HCT116 (cell line): ENCODE results near the gene TMEM86A. TPM values are rescaled to one million over a fixed set of nuclear protein-coding genes. Genes with fewer than 3 reads are reported as not detected.

ENCODE experiments used
- ATAC-seq: fragments of 200-7000 bp; cut with Tn5 transposase; 2 replicates; pipeline ENCODE4 v1.9.1; 2020; ENCODE audit warnings: mild to moderate bottlenecking, moderate library complexity
- BruUV-seq: library from RNA; stranded (reverse); fragments of 400-500 nt; replicated peaks from 2 replicates; lab custom pipeline; 2021; lab: Mats Ljungman, UMichigan
- CTCF ChIA-PET: fragments of 300-600 bp; sonication (Branson Sonifier 250); formaldehyde crosslinking; loops from one replicate; lab custom pipeline; 2021; ENCODE audit warnings: antibody characterized with exemption; lab: Charles Lee
- POLR2A ChIA-PET: fragments of 300-600, 350-600 bp; sonication (Branson Sonifier 250); formaldehyde crosslinking; loops from one replicate; lab custom pipeline; 2021; ENCODE audit warnings: antibody characterized with exemption; lab: Charles Lee
- RAD21 ChIA-PET, 2 experiments: fragments of 300-600 bp; sonication (Branson Sonifier 250); formaldehyde crosslinking; loops; one replicate each; lab custom pipeline; 2023; ENCODE audit warnings: low total read pairs in 2 of 2; ENCODE audit not compliant: uncharacterized antibody in 2 of 2, unreplicated experiment in 2 of 2, low non-redundant PET in 1 of 2; lab: Charles Lee
- DNase-seq: peaks from one replicate; pipeline ENCODE4 v3.0.0-alpha.2; 2010; ENCODE audit warnings: low read depth, low spot score
- H2AFZ ChIP-seq: fragments of 200-600 bp; shearing (Covaris generic), sonication (generic); 2 replicates; pipeline ENCODE4 v1.6.1; 2017; ENCODE audit warnings: low read depth, mixed run types, mixed read lengths, antibody characterized with exemption, low read length; ENCODE audit not compliant: poor library complexity, severe bottlenecking
- H3K27ac ChIP-seq: 2 replicates; pipeline ENCODE4 v1.5.1; 2012; ENCODE audit warnings: low read depth, low read length
- H3K27me3 ChIP-seq: fragments of 200-600 bp; sonication (generic); 2 replicates; pipeline ENCODE4 v1.6.1; 2016; ENCODE audit warnings: mixed run types, low read length, mixed read lengths; ENCODE audit not compliant: insufficient read depth
- H3K36me3 ChIP-seq, 2 experiments: fragments of 200-500 bp in 1 of 2; fragments of 200-600 bp in 1 of 2; sonication (Bioruptor generic) in 1 of 2; sonication (generic) in 1 of 2; 2 replicates each; pipeline versions ENCODE4 v1.5.1 to v1.6.1; 2014 to 2016; ENCODE audit warnings: low read length in 2 of 2, inconsistent platforms in 1 of 2, mixed read lengths in 1 of 2, mixed run types in 1 of 2; ENCODE audit not compliant: insufficient read depth in 2 of 2, control insufficient read depth in 1 of 2
- H3K4me1 ChIP-seq, 2 experiments: fragments of 200-600 bp in 1 of 2; sonication (generic) in 1 of 2; 2 replicates each; pipeline versions ENCODE4 v1.5.1 to v1.6.1; 2012 to 2017; ENCODE audit warnings: low read length in 2 of 2, inconsistent platforms in 1 of 2, mild to moderate bottlenecking in 1 of 2, mixed read lengths in 1 of 2, mixed run types in 1 of 2, moderate library complexity in 1 of 2; ENCODE audit not compliant: insufficient read depth in 2 of 2, control insufficient read depth in 1 of 2
- H3K4me2 ChIP-seq: fragments of 200-600 bp; sonication (generic); 2 replicates; pipeline ENCODE4 v1.6.1; 2017; ENCODE audit warnings: mixed run types, low read length, mixed read lengths
- H3K4me3 ChIP-seq, 2 experiments: fragments of 200-600 bp in 1 of 2; sonication (generic) in 1 of 2; replicated peaks in 1 of 2; 2 replicates each; pipeline ENCODE4 v1.5.1; 2011 to 2016; ENCODE audit warnings: low read length in 2 of 2, control low read depth in 1 of 2, low read depth in 1 of 2, mild to moderate bottlenecking in 1 of 2, mixed read lengths in 1 of 2, mixed run types in 1 of 2
- H3K79me2 ChIP-seq: fragments of 200-600 bp; sonication (generic); 2 replicates; pipeline ENCODE4 v1.6.1; 2017; ENCODE audit warnings: mild to moderate bottlenecking, mixed run types, low read length, moderate library complexity, mixed read lengths; ENCODE audit not compliant: insufficient read depth
- H3K9ac ChIP-seq: fragments of 200-600 bp; sonication (generic); 2 replicates; pipeline ENCODE4 v1.6.1; 2016; ENCODE audit warnings: low read length, mixed read lengths
- H3K9me2 ChIP-seq: fragments of 200-600 bp; sonication (generic), shearing (Covaris generic); 2 replicates; pipeline ENCODE4 v1.6.1; 2017; ENCODE audit warnings: mixed run types, mild to moderate bottlenecking, moderate library complexity; ENCODE audit not compliant: insufficient read depth
- H3K9me3 ChIP-seq, 2 experiments: fragments of 200-500 bp in 1 of 2; fragments of 200-600 bp in 1 of 2; sonication (Bioruptor generic) in 1 of 2; sonication (generic) in 1 of 2; 2 replicates each; pipeline ENCODE4 v1.6.1; 2014 to 2017; ENCODE audit warnings: low read length in 2 of 2, mixed read lengths in 2 of 2, inconsistent platforms in 1 of 2, low read depth in 1 of 2, mild to moderate bottlenecking in 1 of 2, mixed run types in 1 of 2, moderate library complexity in 1 of 2; ENCODE audit not compliant: control insufficient read depth in 1 of 2, insufficient read depth in 1 of 2
- H4K20me1 ChIP-seq: fragments of 200-600 bp; sonication (generic), shearing (Covaris generic); 2 replicates; pipeline ENCODE4 v1.6.1; 2017; ENCODE audit warnings: mixed run types, mild to moderate bottlenecking, moderate library complexity; ENCODE audit not compliant: insufficient read depth
- CEBPB ChIP-seq: IDR thresholded peaks from 2 replicates; pipeline ENCODE4 v1.6.1; 2012; ENCODE audit warnings: low read depth
- EGR1 ChIP-seq: IDR thresholded peaks from 2 replicates; pipeline ENCODE4 v1.6.1; 2012; ENCODE audit warnings: low read depth
- ELF1 ChIP-seq: IDR thresholded peaks from 2 replicates; pipeline ENCODE4 v1.6.1; 2012; ENCODE audit warnings: low read depth, borderline replicate concordance
- EZH2phosphoT487 ChIP-seq: fragments of 200-600 bp; IDR thresholded peaks from 2 replicates; pipeline ENCODE4 v1.6.1; 2018; ENCODE audit warnings: antibody characterized with exemption, borderline replicate concordance
- FOSL1 ChIP-seq: IDR thresholded peaks from 2 replicates; pipeline ENCODE4 v1.6.1; 2012; ENCODE audit warnings: low read depth
- POLR2A ChIP-seq: IDR thresholded peaks from 2 replicates; pipeline ENCODE4 v1.7.0; 2011; ENCODE audit warnings: borderline replicate concordance; ENCODE audit not compliant: insufficient read depth, insufficient read length; ENCODE audit errors: extremely low read depth
- SIN3A ChIP-seq: IDR thresholded peaks from 2 replicates; pipeline ENCODE4 v1.6.1; 2012; ENCODE audit warnings: low read depth
- SP1 ChIP-seq: IDR thresholded peaks from 2 replicates; pipeline ENCODE4 v1.6.1; 2012; ENCODE audit warnings: low read depth
- SRF ChIP-seq: IDR thresholded peaks from 2 replicates; pipeline ENCODE4 v1.6.1; 2012; ENCODE audit warnings: low read depth
- TCF7L2 ChIP-seq: IDR thresholded peaks from 2 replicates; pipeline ENCODE4 v1.7.0; 2011; ENCODE audit warnings: borderline replicate concordance, inconsistent platforms; ENCODE audit not compliant: insufficient read depth, insufficient read length; ENCODE audit errors: extremely low read depth
- YY1 ChIP-seq: IDR thresholded peaks from 2 replicates; pipeline ENCODE4 v1.6.1; 2011; ENCODE audit warnings: low read length, low read depth, moderate library complexity, mild to moderate bottlenecking; ENCODE audit not compliant: insufficient replicate concordance; ENCODE audit errors: extremely low read depth
- ZNF274 ChIP-seq: fragments of 200-500 bp; sonication (Bioruptor generic); IDR thresholded peaks from 2 replicates; pipeline ENCODE4 v1.6.1; 2014; ENCODE audit warnings: mild to moderate bottlenecking, low read depth, low read length, inconsistent platforms
- intact Hi-C: fragments of 100-400 bp; cut with micrococcal nuclease; formaldehyde crosslinking; loops from 2 replicates; pipeline ENCODE4 v1.10.0; 2022
- total RNA-seq: library from RNA; stranded (reverse); gene quantifications from one replicate; pipeline ENCODE4 v1.2.1, GENCODE V29; 2021; ENCODE audit not compliant: unreplicated experiment
- TF ChIP-seq, protein P1 (sequence below): IDR thresholded peaks from 2 replicates; pipeline ENCODE4 v1.6.1; 2012
- TF ChIP-seq, protein P2 (sequence below): IDR thresholded peaks from 2 replicates; pipeline ENCODE4 v1.6.1; 2012; ENCODE audit warnings: low read depth
- TF ChIP-seq, protein P3 (sequence below): IDR thresholded peaks from 2 replicates; pipeline ENCODE4 v1.6.1; 2011; ENCODE audit warnings: mild to moderate bottlenecking, low read length, moderate library complexity; ENCODE audit not compliant: insufficient replicate concordance; ENCODE audit errors: extremely low read depth
- TF ChIP-seq, protein P4 (sequence below), 3 experiments: fragments of 200-600 bp in 1 of 3; sonication (generic) in 1 of 3; IDR thresholded peaks in 2 of 3; conservative IDR thresholded peaks in 1 of 3; 2 replicates each; pipeline ENCODE4 v1.5.1; 2012 to 2017; ENCODE audit warnings: low read depth in 2 of 3, low read length in 2 of 3, antibody characterized with exemption in 1 of 3, borderline replicate concordance in 1 of 3, control low read depth in 1 of 3, mild to moderate bottlenecking in 1 of 3, mixed read lengths in 1 of 3, mixed run types in 1 of 3, moderate library complexity in 1 of 3; ENCODE audit not compliant: insufficient read depth in 1 of 3

The TMEM86A gene
- total RNA-seq, 1 experiment from 2014 or later: 2.0 TPM

DNA sequence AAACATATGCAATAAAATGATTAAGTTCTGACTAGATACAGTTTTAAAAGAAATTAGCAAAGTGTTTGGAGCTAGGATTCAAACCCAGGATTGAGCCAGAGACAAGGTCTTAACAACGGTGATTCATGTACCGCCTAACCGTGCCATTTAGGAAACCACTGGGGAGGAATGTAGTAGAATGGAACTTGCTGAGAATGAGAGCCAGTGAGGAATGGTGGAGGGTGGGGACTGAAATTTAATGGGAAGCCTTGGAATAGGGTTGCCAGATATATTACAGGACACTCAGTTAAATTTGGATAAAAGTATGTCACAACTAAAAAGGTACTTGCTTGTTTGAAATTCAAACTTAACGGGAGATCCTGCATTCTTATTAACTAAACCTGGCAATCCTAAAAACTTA, 30.4 kb upstream of the TMEM86A start:
- no peaks in the 10 kb centered on the region for H3K79me2 ChIP-seq
- DNase-seq (no peak), ATAC-seq (peak; percentile 21; the same call in 1 of the 2 replicates)
- no peaks in the 10 kb centered on the region for H3K36me3 ChIP-seq
- BruUV-seq: no TSS peak
- ChIA-PET RAD21 (no interaction called here), POLR2A (no interaction called here), CTCF (no interaction called here)
- peak overlapping the region; percentile 81 for H2AFZ ChIP-seq
- H3K9me3 ChIP-seq: no peaks in the 10 kb centered on the region
- H3K9me2 ChIP-seq: no peaks in the 10 kb centered on the region
- no peaks in the 10 kb centered on the region for H3K27me3 ChIP-seq
- intact Hi-C loops: loop anchor here (2.0 kb wide), 1 partner anchor 33 kb away; the partner anchor contains the start of gene SPTY2D1
- peak overlapping the region; percentile 74 for H3K4me2 ChIP-seq
- no peak overlapping the region; the same call in 1 of the 2 replicates for H3K9ac ChIP-seq
- TF ChIP-seq SIN3A: no peak
- no peak for TF ChIP-seq CEBPB
- TF ChIP-seq, protein P1, sequence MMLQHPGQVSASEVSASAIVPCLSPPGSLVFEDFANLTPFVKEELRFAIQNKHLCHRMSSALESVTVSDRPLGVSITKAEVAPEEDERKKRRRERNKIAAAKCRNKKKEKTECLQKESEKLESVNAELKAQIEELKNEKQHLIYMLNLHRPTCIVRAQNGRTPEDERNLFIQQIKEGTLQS: no peak
- no peak for TF ChIP-seq EGR1
- TF ChIP-seq, protein P2, sequence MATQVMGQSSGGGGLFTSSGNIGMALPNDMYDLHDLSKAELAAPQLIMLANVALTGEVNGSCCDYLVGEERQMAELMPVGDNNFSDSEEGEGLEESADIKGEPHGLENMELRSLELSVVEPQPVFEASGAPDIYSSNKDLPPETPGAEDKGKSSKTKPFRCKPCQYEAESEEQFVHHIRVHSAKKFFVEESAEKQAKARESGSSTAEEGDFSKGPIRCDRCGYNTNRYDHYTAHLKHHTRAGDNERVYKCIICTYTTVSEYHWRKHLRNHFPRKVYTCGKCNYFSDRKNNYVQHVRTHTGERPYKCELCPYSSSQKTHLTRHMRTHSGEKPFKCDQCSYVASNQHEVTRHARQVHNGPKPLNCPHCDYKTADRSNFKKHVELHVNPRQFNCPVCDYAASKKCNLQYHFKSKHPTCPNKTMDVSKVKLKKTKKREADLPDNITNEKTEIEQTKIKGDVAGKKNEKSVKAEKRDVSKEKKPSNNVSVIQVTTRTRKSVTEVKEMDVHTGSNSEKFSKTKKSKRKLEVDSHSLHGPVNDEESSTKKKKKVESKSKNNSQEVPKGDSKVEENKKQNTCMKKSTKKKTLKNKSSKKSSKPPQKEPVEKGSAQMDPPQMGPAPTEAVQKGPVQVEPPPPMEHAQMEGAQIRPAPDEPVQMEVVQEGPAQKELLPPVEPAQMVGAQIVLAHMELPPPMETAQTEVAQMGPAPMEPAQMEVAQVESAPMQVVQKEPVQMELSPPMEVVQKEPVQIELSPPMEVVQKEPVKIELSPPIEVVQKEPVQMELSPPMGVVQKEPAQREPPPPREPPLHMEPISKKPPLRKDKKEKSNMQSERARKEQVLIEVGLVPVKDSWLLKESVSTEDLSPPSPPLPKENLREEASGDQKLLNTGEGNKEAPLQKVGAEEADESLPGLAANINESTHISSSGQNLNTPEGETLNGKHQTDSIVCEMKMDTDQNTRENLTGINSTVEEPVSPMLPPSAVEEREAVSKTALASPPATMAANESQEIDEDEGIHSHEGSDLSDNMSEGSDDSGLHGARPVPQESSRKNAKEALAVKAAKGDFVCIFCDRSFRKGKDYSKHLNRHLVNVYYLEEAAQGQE: no peak
- no peak for TF ChIP-seq POLR2A
- TF ChIP-seq, protein P3, sequence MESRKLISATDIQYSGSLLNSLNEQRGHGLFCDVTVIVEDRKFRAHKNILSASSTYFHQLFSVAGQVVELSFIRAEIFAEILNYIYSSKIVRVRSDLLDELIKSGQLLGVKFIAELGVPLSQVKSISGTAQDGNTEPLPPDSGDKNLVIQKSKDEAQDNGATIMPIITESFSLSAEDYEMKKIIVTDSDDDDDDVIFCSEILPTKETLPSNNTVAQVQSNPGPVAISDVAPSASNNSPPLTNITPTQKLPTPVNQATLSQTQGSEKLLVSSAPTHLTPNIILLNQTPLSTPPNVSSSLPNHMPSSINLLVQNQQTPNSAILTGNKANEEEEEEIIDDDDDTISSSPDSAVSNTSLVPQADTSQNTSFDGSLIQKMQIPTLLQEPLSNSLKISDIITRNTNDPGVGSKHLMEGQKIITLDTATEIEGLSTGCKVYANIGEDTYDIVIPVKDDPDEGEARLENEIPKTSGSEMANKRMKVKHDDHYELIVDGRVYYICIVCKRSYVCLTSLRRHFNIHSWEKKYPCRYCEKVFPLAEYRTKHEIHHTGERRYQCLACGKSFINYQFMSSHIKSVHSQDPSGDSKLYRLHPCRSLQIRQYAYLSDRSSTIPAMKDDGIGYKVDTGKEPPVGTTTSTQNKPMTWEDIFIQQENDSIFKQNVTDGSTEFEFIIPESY: no peak
- TF ChIP-seq ELF1: no peak
- TF ChIP-seq SP1: no peak
- no peak for TF ChIP-seq ZNF274
- TF ChIP-seq TCF7L2: no peak
- TF ChIP-seq, protein P4, sequence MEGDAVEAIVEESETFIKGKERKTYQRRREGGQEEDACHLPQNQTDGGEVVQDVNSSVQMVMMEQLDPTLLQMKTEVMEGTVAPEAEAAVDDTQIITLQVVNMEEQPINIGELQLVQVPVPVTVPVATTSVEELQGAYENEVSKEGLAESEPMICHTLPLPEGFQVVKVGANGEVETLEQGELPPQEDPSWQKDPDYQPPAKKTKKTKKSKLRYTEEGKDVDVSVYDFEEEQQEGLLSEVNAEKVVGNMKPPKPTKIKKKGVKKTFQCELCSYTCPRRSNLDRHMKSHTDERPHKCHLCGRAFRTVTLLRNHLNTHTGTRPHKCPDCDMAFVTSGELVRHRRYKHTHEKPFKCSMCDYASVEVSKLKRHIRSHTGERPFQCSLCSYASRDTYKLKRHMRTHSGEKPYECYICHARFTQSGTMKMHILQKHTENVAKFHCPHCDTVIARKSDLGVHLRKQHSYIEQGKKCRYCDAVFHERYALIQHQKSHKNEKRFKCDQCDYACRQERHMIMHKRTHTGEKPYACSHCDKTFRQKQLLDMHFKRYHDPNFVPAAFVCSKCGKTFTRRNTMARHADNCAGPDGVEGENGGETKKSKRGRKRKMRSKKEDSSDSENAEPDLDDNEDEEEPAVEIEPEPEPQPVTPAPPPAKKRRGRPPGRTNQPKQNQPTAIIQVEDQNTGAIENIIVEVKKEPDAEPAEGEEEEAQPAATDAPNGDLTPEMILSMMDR (IDR thresholded peaks at IDR 0.05 in 2 of 3, conservative IDR thresholded peaks at IDR 0.05 in 1 of 3; ENCODE audit: borderline replicate concordance in 1 of 3, insufficient read depth in 1 of 3, low read depth in 2 of 3, low read length in 2 of 3): no peak
- TF ChIP-seq FOSL1: no peak
- TF ChIP-seq SRF: no peak
- TF ChIP-seq EZH2phosphoT487: no peak
- TF ChIP-seq YY1: no peak
- peak overlapping the region in 1 of 2 experiments; percentile 34; a peak in 1 of 4 replicates for H3K4me3 ChIP-seq
- H3K4me1 ChIP-seq: peaks cover 14 to 31% of the 10 kb centered on the region in 2 experiments
- no peaks in the 10 kb centered on the region for H4K20me1 ChIP-seq
- no peak overlapping the region for H3K27ac ChIP-seq
